Loucy (cell line): ENCODE results near the gene GGA1.
"Not testable (repeated sequence)": the region's sequence is repeated elsewhere in the genome, so short reads cannot be mapped to it uniquely, and the experiment has no call there.

Experiments used
- H2AFZ ChIP-seq: fragments of 200-600 bp; sonication (generic); 2 replicates; pipeline ENCODE4 v1.6.0; 2016; ENCODE audit warnings: antibody characterized with exemption, mild to moderate bottlenecking, low read length, moderate library complexity
- H3F3A ChIP-seq: fragments of 200-600 bp; 2 replicates; pipeline ENCODE4 v1.6.0; 2016; ENCODE audit warnings: antibody characterized with exemption, low read depth, mild to moderate bottlenecking
- H3K27me3 ChIP-seq: fragments of 200-600 bp; sonication (generic); 2 replicates; pipeline ENCODE4 v1.6.1; 2014; ENCODE audit warnings: low read length, mild to moderate bottlenecking; ENCODE audit not compliant: insufficient read depth, poor library complexity, severe bottlenecking
- H3K36me3 ChIP-seq: fragments of 200-600 bp; sonication (generic); 2 replicates; pipeline ENCODE4 v1.6.1; 2016; ENCODE audit warnings: low read length; ENCODE audit not compliant: insufficient read depth
- H3K4me1 ChIP-seq: fragments of 200-600 bp; sonication (generic); 2 replicates; pipeline ENCODE4 v1.5.1; 2014; ENCODE audit warnings: low read length, mild to moderate bottlenecking; ENCODE audit not compliant: insufficient read depth, poor library complexity, severe bottlenecking
- H3K4me2 ChIP-seq: fragments of 200-600 bp; sonication (generic); 2 replicates; pipeline ENCODE4 v1.6.0; 2014; ENCODE audit warnings: antibody characterized with exemption, low read length, low read depth, mild to moderate bottlenecking; ENCODE audit not compliant: poor library complexity, severe bottlenecking
- H3K4me3 ChIP-seq: fragments of 200-600 bp; sonication (generic); 2 replicates; pipeline ENCODE4 v1.5.1; 2014; ENCODE audit warnings: low read length, mild to moderate bottlenecking, mixed read lengths; ENCODE audit not compliant: poor library complexity, severe bottlenecking
- H3K79me2 ChIP-seq: fragments of 200-600 bp; sonication (generic); 2 replicates; pipeline ENCODE4 v1.6.1; 2014; ENCODE audit warnings: low read length; ENCODE audit not compliant: insufficient read depth
- H3K9ac ChIP-seq: fragments of 200-600 bp; sonication (generic); 2 replicates; pipeline ENCODE4 v1.6.0; 2014; ENCODE audit warnings: mild to moderate bottlenecking, low read depth, low read length, moderate library complexity; ENCODE audit not compliant: poor library complexity, severe bottlenecking
- H3K9me2 ChIP-seq: fragments of 200-600 bp; sonication (generic); replicated peaks from 2 replicates; pipeline ENCODE4 v1.6.1; 2016; ENCODE audit warnings: low read depth, low read length, mixed read lengths
- H3K9me3 ChIP-seq: fragments of 200-600 bp; sonication (generic); 2 replicates; pipeline ENCODE4 v1.6.1; 2014; ENCODE audit warnings: mild to moderate bottlenecking, antibody characterized with exemption, low read length, low read depth; ENCODE audit not compliant: insufficient read depth
- H4K20me1 ChIP-seq: fragments of 200-600 bp; sonication (generic); 2 replicates; pipeline ENCODE4 v1.6.0; 2014; ENCODE audit warnings: antibody characterized with exemption, low read length, mild to moderate bottlenecking; ENCODE audit not compliant: insufficient read depth, poor library complexity, severe bottlenecking
- CTCF ChIP-seq: fragments of 200-600 bp; sonication (generic); conservative IDR thresholded peaks from 2 replicates; pipeline ENCODE4 v1.5.1; 2014; ENCODE audit warnings: mild to moderate bottlenecking, antibody characterized with exemption, low read length
- EZH2phosphoT487 ChIP-seq: fragments of 200-600 bp; IDR thresholded peaks from 2 replicates; pipeline ENCODE4 v1.6.1; 2018; ENCODE audit warnings: antibody characterized with exemption, mild to moderate bottlenecking, moderate library complexity, borderline replicate concordance

The GGA1 gene

GRCh38 chr22:37655252-37655563 is 46.6 kb downstream of the GGA1 start:
- H3K4me2 ChIP-seq: no peak overlapping the region
- H4K20me1 ChIP-seq: peaks cover 11% of the 10 kb centered on the region
- H3K9me2 ChIP-seq: no peaks in the 10 kb centered on the region
- H3K4me1 ChIP-seq: peaks cover 16% of the 10 kb centered on the region
- H3K79me2 ChIP-seq: peaks cover 16% of the 10 kb centered on the region
- H2AFZ ChIP-seq: no peak overlapping the region
- no peaks in the 10 kb centered on the region for H3F3A ChIP-seq
- TF ChIP-seq EZH2phosphoT487 (no peak), CTCF (no peak)
- H3K27me3 ChIP-seq: no peaks in the 10 kb centered on the region
- H3K4me3 ChIP-seq: no peak overlapping the region
- H3K36me3 ChIP-seq: peaks cover 24% of the 10 kb centered on the region; the same call in 1 of the 2 replicates
- no peaks in the 10 kb centered on the region for H3K9me3 ChIP-seq
- H3K9ac ChIP-seq: no peak overlapping the region

- not testable (repeated sequence) for H3K4me2 ChIP-seq, H3K9ac ChIP-seq, H3K9me3 ChIP-seq, H2AFZ ChIP-seq, H3K4me3 ChIP-seq, H3K27me3 ChIP-seq, H3K9me2 ChIP-seq, H3F3A ChIP-seq
- H4K20me1 ChIP-seq: peaks cover 23% of the 10 kb centered on the region
- peaks cover 10% of the 10 kb centered on the region; the same call in 1 of the 2 replicates for H3K36me3 ChIP-seq
- peaks cover 30% of the 10 kb centered on the region for H3K79me2 ChIP-seq
- H3K4me1 ChIP-seq: peaks cover 28% of the 10 kb centered on the region
Measured at GRCh38 chr22:37656583-37656982, 47.9 kb downstream of the GGA1 start.

GRCh38 chr22:37657590-37658132 is 49.0 kb downstream of the GGA1 start:
- Histone ChIP-seq H3K4me3 (peak overlapping the region; percentile 73), H3K9me2 (no peaks in the 10 kb centered on the region), H3K4me2 (peak overlapping the region; percentile 95), H3K9me3 (no peaks in the 10 kb centered on the region), H3K27me3 (no peaks in the 10 kb centered on the region), H4K20me1 (peaks cover 33% of the 10 kb centered on the region), H3K79me2 (peaks cover 41% of the 10 kb centered on the region), H3K36me3 (peaks cover 6% of the 10 kb centered on the region; the same call in 1 of the 2 replicates), H3K4me1 (peaks cover 36% of the 10 kb centered on the region), H3K9ac (peak overlapping the region; percentile 72), H2AFZ (peak overlapping the region; percentile 76), H3F3A (no peaks in the 10 kb centered on the region)
- no peak for TF ChIP-seq CTCF
- no peak for TF ChIP-seq EZH2phosphoT487
